Measurements from ENCODE around the gene SHLD1.
A peak's percentile ranks its signal among the peaks of the same experiment; 100 is the strongest.

Gene SHLD1

GRCh38 chr20:5859608-5860007 lies 109.4 kb downstream of the SHLD1 start:
- H3K4me3 Mint-ChIP-seq = no peak overlapping the region
- DNase-seq = no peak
- H3K27ac Mint-ChIP-seq = no peak overlapping the region
- H3K27me3 Mint-ChIP-seq = no peaks in the 10 kb centered on the region
- H3K9me3 Mint-ChIP-seq = no peaks in the 10 kb centered on the region
- peaks cover 16% of the 10 kb centered on the region for H3K4me1 Mint-ChIP-seq (ENCODE audit: low read depth)
- peaks cover 11% of the 10 kb centered on the region for H3K36me3 Mint-ChIP-seq (ENCODE audit: low read depth)

GRCh38 chr20:5862703-5863039 lies 112.5 kb downstream of the SHLD1 start:
- Mint-ChIP-seq H3K27me3 (no peaks in the 10 kb centered on the region), H3K9me3 (no peaks in the 10 kb centered on the region), H3K27ac (no peak overlapping the region), H3K36me3 (ENCODE audit: low read depth) (peaks cover 11% of the 10 kb centered on the region), H3K4me3 (no peak overlapping the region), H3K4me1 (ENCODE audit: low read depth) (peaks cover 19% of the 10 kb centered on the region)
- no peak for DNase-seq

GRCh38 chr20:5863040-5863833 lies 113.0 kb downstream of the SHLD1 start:
- Mint-ChIP-seq H3K27ac (peak overlapping the region; percentile 37), H3K36me3 (ENCODE audit: low read depth) (peaks cover 11% of the 10 kb centered on the region), H3K4me1 (ENCODE audit: low read depth) (peaks cover 19% of the 10 kb centered on the region), H3K9me3 (no peaks in the 10 kb centered on the region), H3K4me3 (no peak overlapping the region), H3K27me3 (no peaks in the 10 kb centered on the region)
- no peak for DNase-seq

- Mint-ChIP-seq H3K9me3 (no peaks in the 10 kb centered on the region), H3K36me3 (ENCODE audit: low read depth) (peaks cover 11% of the 10 kb centered on the region), H3K27ac (no peak overlapping the region), H3K4me1 (ENCODE audit: low read depth) (peaks cover 17% of the 10 kb centered on the region), H3K27me3 (no peaks in the 10 kb centered on the region), H3K4me3 (no peak overlapping the region)
- DNase-seq = no peak
Measured at GRCh38 chr20:5864428-5864827, 114.2 kb downstream of the SHLD1 start.

GRCh38 chr20:5864873-5865587 lies 114.8 kb downstream of the SHLD1 start:
- H3K4me3 Mint-ChIP-seq = no peak overlapping the region
- H3K27ac Mint-ChIP-seq = peak overlapping the region; percentile 1
- H3K4me1 Mint-ChIP-seq (ENCODE audit: low read depth) = peaks cover 17% of the 10 kb centered on the region
- no peak for DNase-seq
- no peaks in the 10 kb centered on the region for H3K9me3 Mint-ChIP-seq
- no peaks in the 10 kb centered on the region for H3K27me3 Mint-ChIP-seq
- H3K36me3 Mint-ChIP-seq (ENCODE audit: low read depth) = peaks cover 11% of the 10 kb centered on the region

GRCh38 chr20:5865604-5866003 lies 115.4 kb downstream of the SHLD1 start:
- H3K27ac Mint-ChIP-seq = peak overlapping the region; percentile 1
- H3K4me3 Mint-ChIP-seq = no peak overlapping the region
- peaks cover 17% of the 10 kb centered on the region for H3K4me1 Mint-ChIP-seq (ENCODE audit: low read depth)
- no peaks in the 10 kb centered on the region for H3K27me3 Mint-ChIP-seq
- DNase-seq = no peak
- peaks cover 11% of the 10 kb centered on the region for H3K36me3 Mint-ChIP-seq (ENCODE audit: low read depth)
- H3K9me3 Mint-ChIP-seq = no peaks in the 10 kb centered on the region

- no peak for DNase-seq
- H3K9me3 Mint-ChIP-seq = no peaks in the 10 kb centered on the region
- H3K27me3 Mint-ChIP-seq = peaks cover 6% of the 10 kb centered on the region
- H3K4me1 Mint-ChIP-seq (ENCODE audit: low read depth) = no peaks in the 10 kb centered on the region
- H3K4me3 Mint-ChIP-seq = no peak overlapping the region
- H3K36me3 Mint-ChIP-seq (ENCODE audit: low read depth) = no peaks in the 10 kb centered on the region
- H3K27ac Mint-ChIP-seq = no peak overlapping the region
Measured at GRCh38 chr20:5870568-5870981, 120.4 kb downstream of the SHLD1 start.

- Mint-ChIP-seq H3K36me3 (ENCODE audit: low read depth) (no peaks in the 10 kb centered on the region), H3K4me1 (ENCODE audit: low read depth) (no peaks in the 10 kb centered on the region), H3K27ac (no peak overlapping the region), H3K27me3 (peaks cover 6% of the 10 kb centered on the region), H3K4me3 (no peak overlapping the region), H3K9me3 (no peaks in the 10 kb centered on the region)
- DNase-seq = no peak
Measured at GRCh38 chr20:5871459-5872410, 121.5 kb downstream of the SHLD1 start.

- Mint-ChIP-seq H3K4me3 (no peak overlapping the region), H3K27me3 (peaks cover 11% of the 10 kb centered on the region), H3K4me1 (ENCODE audit: low read depth) (no peaks in the 10 kb centered on the region), H3K9me3 (no peaks in the 10 kb centered on the region), H3K36me3 (ENCODE audit: low read depth) (no peaks in the 10 kb centered on the region), H3K27ac (no peak overlapping the region)
- no peak for DNase-seq
Measured at GRCh38 chr20:5877128-5877527, 126.9 kb downstream of the SHLD1 start.

- DNase-seq = no peak
- Mint-ChIP-seq H3K36me3 (ENCODE audit: low read depth) (no peaks in the 10 kb centered on the region), H3K9me3 (no peaks in the 10 kb centered on the region), H3K4me1 (ENCODE audit: low read depth) (no peaks in the 10 kb centered on the region), H3K27me3 (peaks cover 5% of the 10 kb centered on the region), H3K4me3 (no peak overlapping the region), H3K27ac (no peak overlapping the region)
Measured at GRCh38 chr20:5880326-5880725, 130.1 kb downstream of the SHLD1 start.

- no peak for DNase-seq
- Mint-ChIP-seq H3K4me1 (ENCODE audit: low read depth) (no peaks in the 10 kb centered on the region), H3K9me3 (no peaks in the 10 kb centered on the region), H3K27ac (no peak overlapping the region), H3K27me3 (peaks cover 5% of the 10 kb centered on the region), H3K4me3 (no peak overlapping the region), H3K36me3 (ENCODE audit: low read depth) (no peaks in the 10 kb centered on the region)
Measured at GRCh38 chr20:5881703-5882102, 131.5 kb downstream of the SHLD1 start.

GRCh38 chr20:5882166-5882565 lies 132.0 kb downstream of the SHLD1 start:
- H3K36me3 Mint-ChIP-seq (ENCODE audit: low read depth) = no peaks in the 10 kb centered on the region
- no peaks in the 10 kb centered on the region for H3K9me3 Mint-ChIP-seq
- no peaks in the 10 kb centered on the region for H3K4me1 Mint-ChIP-seq (ENCODE audit: low read depth)
- H3K27ac Mint-ChIP-seq = no peak overlapping the region
- H3K4me3 Mint-ChIP-seq = no peak overlapping the region
- peaks cover 5% of the 10 kb centered on the region for H3K27me3 Mint-ChIP-seq
- DNase-seq = no peak

- no peaks in the 10 kb centered on the region for H3K4me1 Mint-ChIP-seq (ENCODE audit: low read depth)
- DNase-seq = no peak
- H3K27ac Mint-ChIP-seq = no peak overlapping the region
- peaks cover 8% of the 10 kb centered on the region for H3K27me3 Mint-ChIP-seq
- no peak overlapping the region for H3K4me3 Mint-ChIP-seq
- H3K36me3 Mint-ChIP-seq (ENCODE audit: low read depth) = no peaks in the 10 kb centered on the region
- H3K9me3 Mint-ChIP-seq = no peaks in the 10 kb centered on the region
Measured at GRCh38 chr20:5884465-5885335, 134.5 kb downstream of the SHLD1 start.

GRCh38 chr20:5885866-5886265 lies 135.7 kb downstream of the SHLD1 start:
- no peaks in the 10 kb centered on the region for H3K9me3 Mint-ChIP-seq
- no peaks in the 10 kb centered on the region for H3K4me1 Mint-ChIP-seq (ENCODE audit: low read depth)
- H3K36me3 Mint-ChIP-seq (ENCODE audit: low read depth) = no peaks in the 10 kb centered on the region
- no peak overlapping the region for H3K4me3 Mint-ChIP-seq
- no peak for DNase-seq
- H3K27me3 Mint-ChIP-seq = peaks cover 8% of the 10 kb centered on the region
- H3K27ac Mint-ChIP-seq = no peak overlapping the region

Measured in activated T-cell treated with anti-CD3 and anti-CD28 coated beads, Interleukin-2, amount 50 U/mL, for 24 hours (primary cell).